Stomach (tissue), 9 donors: ENCODE measurements around the gene GALNT17. TPM values are rescaled to one million over a fixed set of nuclear protein-coding genes. Genes with fewer than 3 reads are reported as not detected.
A peak's percentile ranks its signal among the peaks of the same experiment; 100 is the strongest.

Experiments used
- DNase-seq, 2 donors: peaks; one replicate each; pipeline versions ENCODE4 v3.0.0 to v3.0.0-alpha.2; 2013 to 2019
- H3K27ac ChIP-seq, 5 donors: fragments of 200-600 bp in 4 of 5; sonication (generic) in 4 of 5; one replicate each; pipeline ENCODE4 v1.5.1; 2013 to 2019; ENCODE audit warnings: mild to moderate bottlenecking in 1 of 5, moderate library complexity in 1 of 5
- H3K27me3 ChIP-seq, 3 donors: fragments of 200-600 bp; sonication (generic); one replicate each; pipeline ENCODE4 v1.5.1; 2017 to 2019; ENCODE audit warnings: mixed run types in 1 of 3
- H3K36me3 ChIP-seq, 4 donors: fragments of 200-600 bp; sonication (generic); 1 replicate in 3 of 4; 2 replicates in 1 of 4; pipeline ENCODE4 v1.5.1; 2016 to 2019
- H3K4me1 ChIP-seq, 4 donors: fragments of 200-600 bp; sonication (generic); one replicate each; pipeline ENCODE4 v1.5.1; 2016 to 2019
- H3K4me3 ChIP-seq, 4 donors: fragments of 200-600 bp; sonication (generic) in 3 of 4; one replicate each; pipeline ENCODE4 v1.5.1; 2016 to 2019; ENCODE audit warnings: mild to moderate bottlenecking in 1 of 4
- H3K9me3 ChIP-seq, 4 donors: fragments of 200-600 bp; sonication (generic); one replicate each; pipeline ENCODE4 v1.5.1; 2016 to 2019
- CTCF ChIP-seq, 7 experiments: fragments of 450-650 bp in 4 of 7; fragments of 200-600 bp in 3 of 7; sonication (generic) in 3 of 7; IDR thresholded peaks; one replicate each; pipeline ENCODE4 v1.5.1; 2016 to 2019; ENCODE audit warnings: antibody characterized with exemption in 7 of 7, control low read depth in 2 of 7, mild to moderate bottlenecking in 1 of 7
- EP300 ChIP-seq: sonication (generic); formaldehyde crosslinking; IDR thresholded peaks from one replicate; pipeline ENCODE4 v1.6.1; 2017; ENCODE audit warnings: antibody characterized with exemption
- POLR2A ChIP-seq, 4 donors: fragments of 450-650 bp; IDR thresholded peaks; one replicate each; pipeline ENCODE4 v1.6.1; 2016; ENCODE audit warnings: antibody characterized with exemption in 4 of 4, control low read depth in 2 of 4, mild to moderate bottlenecking in 1 of 4, moderate library complexity in 1 of 4
- POLR2AphosphoS5 ChIP-seq, 3 donors: sonication (generic); formaldehyde crosslinking; IDR thresholded peaks; one replicate each; pipeline ENCODE4 v1.6.1; 2016; ENCODE audit warnings: antibody characterized with exemption in 3 of 3
- WGBS, 5 donors: extraction: QIAGEN DNeasy Blood & Tissue Kit in 3 of 5; methylation state at CpG; one replicate each; pipeline versions ENCODE4 v1.1.5 to v1.1.7; 2013 to 2018; 5-methylcytosine and 5-hydroxymethylcytosine counted together
- intact Hi-C: fragments of 100-400 bp; cut with DNase I; formaldehyde crosslinking; loops from one replicate; pipeline ENCODE4 v1.15.1; 2023; ENCODE audit warnings: low total_unique reads
- polyA plus RNA-seq, 3 donors: library from polyadenylated mRNA; stranded (reverse); fragments of 200-250 nt; gene quantifications; one replicate each; pipeline ENCODE4 v1.2.3, GENCODE V29; 2013
- total RNA-seq, 5 donors: library from RNA; depleted of rRNA; stranded (reverse); fragments of >200 nt; gene quantifications; one replicate each; pipeline versions ENCODE4 v1.1.0 to v1.2.3, GENCODE V29; 2014 to 2016
- donor health status: healthy with polysubstance abuse.
- donor health status: Bipolar disorder and iron deficiency.
- donor health status: healthy.

Gene GALNT17
- total and polyA plus RNA-seq, 8 donors, result 0.76 to 12.5 (median 1.6) TPM; not detected in 1

DNA sequence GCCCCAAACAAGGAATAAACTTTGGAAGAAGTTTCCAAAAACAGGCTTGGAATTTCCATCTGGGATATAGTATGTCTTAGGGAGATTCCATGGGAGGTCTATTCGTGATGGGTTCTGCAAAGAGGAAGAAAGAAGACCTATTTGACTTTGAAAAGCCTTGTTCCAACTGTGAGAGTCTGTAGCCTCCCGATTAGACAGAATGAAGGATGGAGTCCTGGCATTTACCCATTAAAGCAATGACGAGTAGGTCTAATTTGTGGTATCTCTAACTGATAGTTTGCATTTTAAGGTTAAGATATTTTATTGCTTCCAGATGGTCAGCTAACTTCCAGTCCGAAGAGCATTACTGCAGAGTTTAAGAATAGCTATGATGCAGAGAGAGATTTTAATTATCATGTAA is 19.5 kb upstream of the GALNT17 start:
- H3K27me3 ChIP-seq, result no peaks in the 10 kb centered on the region
- intact Hi-C loops, result no loop called here
- no peak overlapping the region for H3K27ac ChIP-seq
- H3K36me3 ChIP-seq, result no peaks in the 10 kb centered on the region
- WGBS, 5 donors, result 31 to 57% (median 42%) methylated on average over 4 of the region's 4 CpGs
- DNase-seq, result peak in 1 of 2 donors; percentile 22
- no peak overlapping the region for H3K4me3 ChIP-seq
- H3K4me1 ChIP-seq, result no peaks in the 10 kb centered on the region
- H3K9me3 ChIP-seq, result peaks cover 0 to 9% (median 8%) of the 10 kb centered on the region in 4 donors
- no peak for TF ChIP-seq POLR2AphosphoS5 (IDR thresholded peaks at IDR 0.05)
- no peak for TF ChIP-seq CTCF (IDR thresholded peaks at IDR 0.05)
- TF ChIP-seq POLR2A (IDR thresholded peaks at IDR 0.05), result no peak
- TF ChIP-seq EP300, result no peak

DNA sequence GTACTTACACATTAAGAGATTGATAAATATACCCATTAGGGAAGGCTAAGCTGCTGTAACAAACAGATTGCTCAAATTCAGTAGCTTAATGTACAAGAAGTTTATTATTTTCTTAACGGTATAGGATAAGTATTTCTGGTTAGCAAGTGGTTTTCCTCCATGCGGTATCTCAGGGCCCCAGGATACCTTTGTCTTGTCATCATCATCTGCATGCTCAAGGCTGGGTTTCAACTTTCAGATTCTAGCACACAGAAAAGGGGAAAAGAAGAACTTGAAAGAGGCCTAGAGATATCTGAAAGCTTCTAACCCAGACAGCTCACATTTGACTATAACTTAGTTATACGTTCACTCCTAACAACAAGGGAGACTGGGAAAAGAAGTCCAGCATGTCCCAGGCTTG is 11.8 kb upstream of the GALNT17 start:
- H3K27ac ChIP-seq, result no peak overlapping the region
- peaks cover 0 to 7% (median 0%) of the 10 kb centered on the region in 4 donors for H3K9me3 ChIP-seq
- H3K4me3 ChIP-seq, result no peak overlapping the region
- H3K4me1 ChIP-seq, result no peaks in the 10 kb centered on the region
- H3K27me3 ChIP-seq, result no peaks in the 10 kb centered on the region
- H3K36me3 ChIP-seq, result no peaks in the 10 kb centered on the region
- WGBS, 5 donors, result 91 to 98% (median 94%) methylated on average over 3 of the region's 3 CpGs
- intact Hi-C loops, result no loop called here
- TF ChIP-seq CTCF (IDR thresholded peaks at IDR 0.05) (no peak), EP300 (no peak), POLR2A (IDR thresholded peaks at IDR 0.05) (no peak), POLR2AphosphoS5 (IDR thresholded peaks at IDR 0.05) (no peak)
- no peak for DNase-seq

DNA sequence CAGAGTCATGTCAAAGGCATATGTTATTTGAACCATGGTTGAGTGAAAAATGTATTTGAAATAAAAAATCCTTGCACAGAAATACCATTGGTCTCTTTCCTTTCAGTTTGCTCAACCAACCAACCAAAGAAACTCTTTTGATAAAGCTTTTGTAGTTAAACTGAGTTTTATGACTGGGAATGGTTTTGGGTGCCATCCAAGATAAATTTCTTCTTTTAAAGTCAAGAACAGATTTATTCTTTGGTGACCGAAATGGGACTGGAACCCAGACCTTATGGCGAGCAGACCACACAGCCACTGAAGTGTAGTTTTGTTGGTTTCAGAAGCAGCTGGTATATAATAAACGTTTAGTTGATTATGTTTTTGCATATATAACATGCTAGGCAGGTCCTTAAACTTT is 2.8 kb upstream of the GALNT17 start:
- Histone ChIP-seq H3K4me1 (peaks cover 0 to 26% (median 9%) of the 10 kb centered on the region in 4 donors), H3K4me3 (no peak overlapping the region), H3K27ac (no peak overlapping the region), H3K36me3 (no peaks in the 10 kb centered on the region), H3K27me3 (peaks cover 8 to 42% (median 22%) of the 10 kb centered on the region in 3 donors), H3K9me3 (peaks cover 0 to 26% (median 0%) of the 10 kb centered on the region in 4 donors)
- no peak for TF ChIP-seq POLR2AphosphoS5 (IDR thresholded peaks at IDR 0.05)
- DNase-seq, result no peak
- WGBS, 5 donors, result 61 to 76% (median 69%) methylated on average over 3 of the region's 3 CpGs
- intact Hi-C loops, result no loop called here

DNA sequence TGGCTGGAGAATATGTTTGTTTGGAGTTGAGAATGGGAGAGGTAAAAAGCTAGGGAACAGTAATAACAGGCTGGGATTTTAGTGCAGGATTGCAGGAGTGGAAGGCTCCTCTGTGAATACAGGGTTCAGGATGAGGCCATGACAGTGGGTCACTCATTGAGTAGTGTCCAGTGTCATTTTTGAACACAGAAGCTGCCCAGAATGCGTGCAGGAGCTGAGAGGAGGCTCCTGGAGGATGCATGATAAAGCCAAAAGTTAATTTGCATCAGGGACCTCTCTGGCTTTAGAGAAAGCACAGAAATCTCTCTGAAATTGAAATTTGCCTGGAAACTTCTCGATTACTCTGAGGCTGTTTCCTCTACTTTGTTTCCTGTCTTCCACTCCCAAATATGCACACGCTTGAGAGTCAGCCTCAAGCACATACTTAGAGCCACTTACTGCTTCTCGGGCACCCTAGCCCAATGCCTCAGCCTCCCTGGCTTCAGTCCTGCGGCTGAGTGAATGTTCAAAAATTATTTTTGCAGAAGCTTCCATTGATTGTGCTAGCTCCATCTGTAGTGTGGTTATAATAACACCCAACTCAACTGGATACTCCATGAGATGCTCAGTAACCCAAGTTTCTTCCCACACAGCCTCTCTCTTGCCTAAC is 1.8 kb upstream of the GALNT17 start:
- Histone ChIP-seq H3K27ac (no peak overlapping the region), H3K4me1 (peaks cover 0 to 26% (median 9%) of the 10 kb centered on the region in 4 donors), H3K9me3 (peaks cover 0 to 26% (median 0%) of the 10 kb centered on the region in 4 donors), H3K4me3 (no peak overlapping the region), H3K27me3 (peaks cover 8 to 44% (median 22%) of the 10 kb centered on the region in 3 donors), H3K36me3 (no peaks in the 10 kb centered on the region)
- WGBS, 5 donors, result 41 to 57% (median 50%) methylated on average over 5 of the region's 5 CpGs
- TF ChIP-seq POLR2A (IDR thresholded peaks at IDR 0.05), result no peak
- DNase-seq, result no peak
- intact Hi-C loops, result no loop called here

DNA sequence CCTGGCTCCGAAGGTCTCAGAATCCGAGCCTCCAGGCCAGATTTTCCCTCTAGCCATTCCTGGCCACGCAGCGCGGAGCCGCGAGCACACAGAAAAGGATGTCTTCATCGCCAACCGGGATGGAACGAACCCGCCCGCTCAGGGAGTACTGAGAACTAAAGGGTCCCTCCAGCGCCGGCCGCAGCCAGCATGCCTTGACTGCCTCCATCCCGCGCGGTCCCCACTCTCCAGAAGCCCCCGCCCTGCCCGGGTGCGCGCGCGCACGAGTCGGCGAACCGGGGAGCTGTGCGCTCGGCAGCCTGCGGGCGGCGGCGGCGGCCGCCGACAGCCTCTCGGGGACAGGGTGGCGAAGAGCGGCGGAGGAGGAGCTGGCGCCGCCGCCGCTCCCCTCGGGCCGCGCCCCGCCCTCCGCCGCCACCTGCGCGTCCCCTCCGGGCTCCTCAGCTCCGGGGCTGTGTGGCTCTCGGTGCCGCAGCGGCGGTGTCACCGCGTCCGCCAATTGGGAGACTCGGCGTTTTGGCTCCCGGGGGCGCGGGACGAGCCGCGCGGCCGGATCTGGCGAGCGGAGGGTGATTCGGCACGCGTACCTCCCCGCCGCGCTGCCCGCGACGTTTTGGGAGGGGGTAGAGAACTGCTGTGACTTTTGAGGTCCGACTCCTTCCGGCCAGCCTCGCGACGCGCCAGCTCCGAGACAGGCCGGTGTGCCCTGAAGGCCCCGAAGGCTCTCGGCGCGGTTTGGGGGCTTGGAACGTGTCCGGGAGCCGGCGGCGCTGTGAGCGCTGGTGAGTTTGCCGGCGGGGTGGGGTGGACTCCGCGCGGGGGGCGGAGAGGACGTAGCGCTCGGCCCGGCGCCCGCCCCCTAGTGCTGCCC is 453 bp upstream of the GALNT17 start:
- Histone ChIP-seq H3K36me3 (no peaks in the 10 kb centered on the region), H3K4me3 (peak overlapping the region; percentile 48 to 64 (median 50)), H3K9me3 (peaks cover 0 to 26% (median 0%) of the 10 kb centered on the region in 4 donors), H3K27ac (peak overlapping the region in 3 of 5 donors; percentile 17 to 75 (median 38)), H3K27me3 (peaks cover 8 to 44% (median 22%) of the 10 kb centered on the region in 3 donors), H3K4me1 (peaks cover 0 to 26% (median 9%) of the 10 kb centered on the region in 4 donors)
- intact Hi-C loops, result no loop called here
- TF ChIP-seq POLR2A (IDR thresholded peaks at IDR 0.05), result no peak
- no peak for TF ChIP-seq CTCF (IDR thresholded peaks at IDR 0.05)
- no peak for TF ChIP-seq POLR2AphosphoS5 (IDR thresholded peaks at IDR 0.05)
- TF ChIP-seq EP300, result no peak
- peak in 1 of 2 donors; percentile 87 for DNase-seq
- WGBS, 5 donors, result 2 to 9% (median 4%) methylated on average over 20 to 113 of the region's 113 CpGs
